ENCODE measurements around the gene ATG2B. TPM values are rescaled to one million over a fixed set of nuclear protein-coding genes. Genes with fewer than 3 reads are reported as not detected.

Gene ATG2B
- total and polyA plus RNA-seq, 2 donors (not counting 3 experiments of a cell fraction or from before 2014, with no cell fraction given): 5.9 to 17.8 TPM

DNA sequence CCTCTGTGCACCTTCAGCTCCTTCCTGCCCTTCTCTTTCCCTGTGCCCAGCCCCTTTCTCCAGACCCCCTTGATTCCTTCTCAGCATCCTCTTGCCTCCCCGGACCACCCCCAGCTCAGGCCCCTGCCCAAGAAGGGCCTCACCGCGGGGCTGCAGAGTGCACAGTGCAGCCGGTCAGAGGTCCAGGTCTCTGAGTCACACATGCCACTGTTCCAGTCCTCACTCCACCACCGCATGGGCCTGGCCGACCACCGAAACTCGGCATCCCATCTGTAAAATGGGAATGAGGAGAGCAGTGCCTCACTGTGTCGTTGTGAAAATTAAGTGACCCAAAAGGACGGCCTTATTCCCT is 93.8 kb downstream of the ATG2B start:
- BruUV-seq (replicated peaks): no TSS peak
- Histone ChIP-seq H3K79me2 (ENCODE audit: control insufficient read depth, insufficient read depth, low read length) (no peaks in the 10 kb centered on the region), H4K20me1 (replicated peaks; ENCODE audit: control insufficient read depth, extremely low read depth, insufficient read depth, low read length) (no peaks in the 10 kb centered on the region), H3K4me1 (ENCODE audit: control insufficient read depth, extremely low read depth, insufficient read depth, low read length) (no peaks in the 10 kb centered on the region), H3K9me3 (replicated peaks; ENCODE audit: control insufficient read depth, insufficient read depth, low read length) (no peaks in the 10 kb centered on the region), H3K4me3 (replicated peaks in 1 of 3; ENCODE audit: insufficient read depth in 1 of 3, low read depth in 1 of 3, low read length in 3 of 3) (no peak overlapping the region), H3K9me1 (replicated peaks; ENCODE audit: control insufficient read depth, extremely low read depth, insufficient read depth, low read length) (no peaks in the 10 kb centered on the region), H3K27ac (ENCODE audit: insufficient read depth, low read depth, low read length) (no peak overlapping the region), H3K4me2 (ENCODE audit: insufficient read depth, low read length) (no peak overlapping the region), H3K9ac (replicated peaks; ENCODE audit: extremely low read depth, insufficient read depth, low read length) (no peak overlapping the region), H3K36me3 (ENCODE audit: control insufficient read depth in 2 of 2, extremely low read depth in 1 of 2, insufficient read depth in 2 of 2, low read length in 2 of 2) (no peaks in the 10 kb centered on the region), H3K27me3 (ENCODE audit: control insufficient read depth in 2 of 2, insufficient read depth in 2 of 2, low read length in 2 of 2) (no peaks in the 10 kb centered on the region), H2AFZ (ENCODE audit: low read depth, low read length) (no peak overlapping the region)
- DNase-seq (ENCODE audit: low read depth, low spot score) (no peak), FAIRE-seq (no peak)
- POLR2A ChIA-PET: no interaction called here
- CTCF ChIA-PET: interaction anchor here (1.0 kb wide), 1 partner anchor 169 kb away, joined by 3 read pairs; no protein-coding TSS in a partner anchor
- dilution Hi-C loops (cut with MboI; ENCODE audit: extremely low pct_ligation_motif_present, low sequenced_read_pairs): no loop called here
- no peak for TF ChIP-seq GATA2 (IDR thresholded peaks at IDR 0.05; ENCODE audit: insufficient read depth, insufficient read length, low read depth, low read length)
- TF ChIP-seq, protein P1, sequence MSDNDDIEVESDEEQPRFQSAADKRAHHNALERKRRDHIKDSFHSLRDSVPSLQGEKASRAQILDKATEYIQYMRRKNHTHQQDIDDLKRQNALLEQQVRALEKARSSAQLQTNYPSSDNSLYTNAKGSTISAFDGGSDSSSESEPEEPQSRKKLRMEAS (IDR thresholded peaks at IDR 0.05; ENCODE audit: insufficient read depth, insufficient read length): no peak
- TF ChIP-seq JUN (IDR thresholded peaks at IDR 0.05; ENCODE audit: borderline replicate concordance, insufficient read depth, insufficient read length, low read depth): no peak
- TF ChIP-seq FOS (IDR thresholded peaks at IDR 0.05; ENCODE audit: borderline replicate concordance, insufficient read depth, low read length): no peak
- intact Hi-C loops (cut with micrococcal nuclease): no loop called here

DNA sequence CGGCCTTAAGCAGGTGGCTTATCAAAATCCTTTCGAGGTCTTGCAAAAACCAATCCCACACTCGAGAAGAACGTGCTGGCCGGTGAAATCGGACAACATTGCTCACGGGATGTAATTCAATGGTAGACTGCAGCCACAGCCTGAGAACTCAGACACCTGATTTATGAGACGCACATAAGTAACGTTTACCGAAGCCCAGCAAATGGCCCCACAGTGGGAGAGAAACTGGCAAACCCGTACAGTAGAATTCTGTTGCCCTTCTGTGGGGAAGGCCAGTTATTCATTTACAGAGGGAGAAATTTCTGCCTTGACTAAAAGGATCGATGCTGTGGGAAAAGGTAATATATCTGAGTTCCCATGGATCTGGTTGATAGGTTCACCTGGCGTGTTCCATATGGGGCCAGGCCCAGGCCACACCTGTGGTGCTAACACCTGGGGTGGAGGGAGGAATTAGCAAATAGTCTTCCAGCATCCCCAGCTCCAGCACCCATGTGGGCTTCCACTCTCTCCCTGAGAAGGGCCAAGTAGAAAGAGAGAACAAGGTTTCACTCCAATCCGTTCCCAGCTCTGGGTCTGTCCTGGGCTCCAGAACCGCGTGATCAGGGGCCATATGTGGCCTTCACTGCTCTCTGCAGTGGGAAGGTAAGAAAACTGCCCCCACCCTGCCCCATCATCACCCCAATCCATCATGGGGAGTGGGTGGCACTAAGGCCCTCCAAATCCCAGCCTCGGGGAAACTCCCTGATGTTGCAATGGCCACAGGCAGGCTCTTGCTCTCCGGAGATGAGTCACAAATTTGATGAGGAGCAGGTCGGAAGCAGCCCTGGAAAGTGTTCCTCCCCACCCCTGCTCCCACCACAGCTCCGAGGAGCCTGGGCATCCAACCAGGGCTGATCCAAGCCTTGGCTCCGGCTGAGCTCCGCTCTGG is 94.4 kb downstream of the ATG2B start:
- FAIRE-seq (no peak), DNase-seq (ENCODE audit: low read depth, low spot score) (no peak)
- Histone ChIP-seq H3K27ac (ENCODE audit: insufficient read depth, low read depth, low read length) (no peak overlapping the region), H3K9me3 (replicated peaks; ENCODE audit: control insufficient read depth, insufficient read depth, low read length) (no peaks in the 10 kb centered on the region), H3K27me3 (ENCODE audit: control insufficient read depth in 2 of 2, insufficient read depth in 2 of 2, low read length in 2 of 2) (no peaks in the 10 kb centered on the region), H2AFZ (ENCODE audit: low read depth, low read length) (no peak overlapping the region), H3K79me2 (ENCODE audit: control insufficient read depth, insufficient read depth, low read length) (no peaks in the 10 kb centered on the region), H3K9me1 (replicated peaks; ENCODE audit: control insufficient read depth, extremely low read depth, insufficient read depth, low read length) (no peaks in the 10 kb centered on the region), H3K4me1 (ENCODE audit: control insufficient read depth, extremely low read depth, insufficient read depth, low read length) (no peaks in the 10 kb centered on the region), H3K4me2 (ENCODE audit: insufficient read depth, low read length) (no peak overlapping the region), H3K36me3 (ENCODE audit: control insufficient read depth in 2 of 2, extremely low read depth in 1 of 2, insufficient read depth in 2 of 2, low read length in 2 of 2) (no peaks in the 10 kb centered on the region), H3K9ac (replicated peaks; ENCODE audit: extremely low read depth, insufficient read depth, low read length) (no peak overlapping the region), H3K4me3 (replicated peaks in 1 of 3; ENCODE audit: insufficient read depth in 1 of 3, low read depth in 1 of 3, low read length in 3 of 3) (no peak overlapping the region), H4K20me1 (replicated peaks; ENCODE audit: control insufficient read depth, extremely low read depth, insufficient read depth, low read length) (no peaks in the 10 kb centered on the region)
- no TSS peak for BruUV-seq (replicated peaks)
- CTCF ChIA-PET: interaction anchor here (1.0 kb wide), 1 partner anchor 168 kb away, joined by 3 read pairs; no protein-coding TSS in a partner anchor
- POLR2A ChIA-PET: no interaction called here
- dilution Hi-C loops (cut with MboI; ENCODE audit: extremely low pct_ligation_motif_present, low sequenced_read_pairs): no loop called here
- intact Hi-C loops (cut with micrococcal nuclease): no loop called here
- no peak for TF ChIP-seq MYC (IDR thresholded peaks at IDR 0.05; ENCODE audit: low read depth, low read length)
- TF ChIP-seq, protein P1 (IDR thresholded peaks at IDR 0.05; ENCODE audit: insufficient read depth, insufficient read length): no peak
- TF ChIP-seq EZH2 (IDR thresholded peaks at IDR 0.05; ENCODE audit: borderline replicate concordance, low read depth, low read length, severe bottlenecking): no peak
- TF ChIP-seq JUN (IDR thresholded peaks at IDR 0.05; ENCODE audit: borderline replicate concordance, insufficient read depth, insufficient read length, low read depth): no peak
- no peak for TF ChIP-seq FOS (IDR thresholded peaks at IDR 0.05; ENCODE audit: borderline replicate concordance, insufficient read depth, low read length)
- TF ChIP-seq, protein P2, sequence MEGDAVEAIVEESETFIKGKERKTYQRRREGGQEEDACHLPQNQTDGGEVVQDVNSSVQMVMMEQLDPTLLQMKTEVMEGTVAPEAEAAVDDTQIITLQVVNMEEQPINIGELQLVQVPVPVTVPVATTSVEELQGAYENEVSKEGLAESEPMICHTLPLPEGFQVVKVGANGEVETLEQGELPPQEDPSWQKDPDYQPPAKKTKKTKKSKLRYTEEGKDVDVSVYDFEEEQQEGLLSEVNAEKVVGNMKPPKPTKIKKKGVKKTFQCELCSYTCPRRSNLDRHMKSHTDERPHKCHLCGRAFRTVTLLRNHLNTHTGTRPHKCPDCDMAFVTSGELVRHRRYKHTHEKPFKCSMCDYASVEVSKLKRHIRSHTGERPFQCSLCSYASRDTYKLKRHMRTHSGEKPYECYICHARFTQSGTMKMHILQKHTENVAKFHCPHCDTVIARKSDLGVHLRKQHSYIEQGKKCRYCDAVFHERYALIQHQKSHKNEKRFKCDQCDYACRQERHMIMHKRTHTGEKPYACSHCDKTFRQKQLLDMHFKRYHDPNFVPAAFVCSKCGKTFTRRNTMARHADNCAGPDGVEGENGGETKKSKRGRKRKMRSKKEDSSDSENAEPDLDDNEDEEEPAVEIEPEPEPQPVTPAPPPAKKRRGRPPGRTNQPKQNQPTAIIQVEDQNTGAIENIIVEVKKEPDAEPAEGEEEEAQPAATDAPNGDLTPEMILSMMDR (IDR thresholded peaks at IDR 0.05; ENCODE audit: extremely low read depth in 1 of 2, insufficient read depth in 1 of 2, low read depth in 1 of 2, low read length in 2 of 2): no peak
- TF ChIP-seq POLR2A (IDR thresholded peaks at IDR 0.05; ENCODE audit: low read depth, low read length): no peak
- TF ChIP-seq POLR2AphosphoS5 (IDR thresholded peaks at IDR 0.05; ENCODE audit: insufficient read depth, low read depth, low read length): no peak
- no peak for TF ChIP-seq GATA2 (IDR thresholded peaks at IDR 0.05; ENCODE audit: insufficient read depth, insufficient read length, low read depth, low read length)

Measured in endothelial cell of umbilical vein (primary cell).